GM18951 (cell line): ENCODE results near the gene TUBD1.
"Not testable (repeated sequence)": the region's sequence is repeated elsewhere in the genome, so short reads cannot be mapped to it uniquely, and the experiment has no call there.

Experiments used
- POLR2A ChIP-seq: IDR thresholded peaks from 4 replicates; pipeline ENCODE4 v1.6.1; 2011; ENCODE audit warnings: mild to moderate bottlenecking; ENCODE audit not compliant: insufficient read length, insufficient read depth; ENCODE audit errors: extremely low read depth
- in situ Hi-C: fragments of 300-500 bp; cut with MboI; formaldehyde crosslinking; loops from one replicate; pipeline ENCODE4 v1.12.0; 2022; ENCODE audit warnings: low sequenced_read_pairs, mixed read lengths, inconsistent platforms; ENCODE audit not compliant: unreplicated experiment

The TUBD1 gene, protein sequence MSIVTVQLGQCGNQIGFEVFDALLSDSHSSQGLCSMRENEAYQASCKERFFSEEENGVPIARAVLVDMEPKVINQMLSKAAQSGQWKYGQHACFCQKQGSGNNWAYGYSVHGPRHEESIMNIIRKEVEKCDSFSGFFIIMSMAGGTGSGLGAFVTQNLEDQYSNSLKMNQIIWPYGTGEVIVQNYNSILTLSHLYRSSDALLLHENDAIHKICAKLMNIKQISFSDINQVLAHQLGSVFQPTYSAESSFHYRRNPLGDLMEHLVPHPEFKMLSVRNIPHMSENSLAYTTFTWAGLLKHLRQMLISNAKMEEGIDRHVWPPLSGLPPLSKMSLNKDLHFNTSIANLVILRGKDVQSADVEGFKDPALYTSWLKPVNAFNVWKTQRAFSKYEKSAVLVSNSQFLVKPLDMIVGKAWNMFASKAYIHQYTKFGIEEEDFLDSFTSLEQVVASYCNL

GRCh38 chr17:59892924-59893675, at the start of gene TUBD1, which contains the start of gene RPS6KB1:
Gene TUBD1, minus strand, starts transcription at chr17:59892943. Its CDS starts 1,941 bp downstream, at chr17:59891002.
Gene RPS6KB1, plus strand, starts transcription at chr17:59893121. Its CDS starts 64 bp downstream, at chr17:59893185.
- peak; percentile 97 for TF ChIP-seq POLR2A
- in situ Hi-C loops, result no loop called here

- in situ Hi-C loops, result no loop called here
- TF ChIP-seq POLR2A, result no peak
Observed at GRCh38 chr17:59941131-59941530, 48.4 kb upstream of the TUBD1 start.

DNA sequence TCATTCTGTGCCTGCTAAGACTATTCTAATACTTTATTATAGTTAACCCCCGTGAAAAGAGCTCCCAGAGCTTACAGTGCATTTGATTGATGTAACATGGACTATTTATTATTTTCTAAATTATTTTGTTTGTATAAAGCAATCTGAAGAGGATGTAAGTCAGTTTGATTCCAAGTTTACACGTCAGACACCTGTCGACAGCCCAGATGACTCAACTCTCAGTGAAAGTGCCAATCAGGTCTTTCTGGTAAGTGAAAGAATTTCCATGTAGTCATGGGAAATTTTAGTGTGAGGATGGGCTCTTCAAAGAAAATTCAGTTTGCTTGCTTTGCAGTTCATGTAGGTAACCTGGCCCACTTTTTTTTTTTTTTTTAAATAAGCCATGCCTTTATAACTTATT, 48.0 kb upstream of the TUBD1 start:
- in situ Hi-C loops, result not testable (repeated sequence)

GRCh38 chr17:59933317-59933716, 40.6 kb upstream of the TUBD1 start:
- in situ Hi-C loops, result not testable (repeated sequence)

DNA sequence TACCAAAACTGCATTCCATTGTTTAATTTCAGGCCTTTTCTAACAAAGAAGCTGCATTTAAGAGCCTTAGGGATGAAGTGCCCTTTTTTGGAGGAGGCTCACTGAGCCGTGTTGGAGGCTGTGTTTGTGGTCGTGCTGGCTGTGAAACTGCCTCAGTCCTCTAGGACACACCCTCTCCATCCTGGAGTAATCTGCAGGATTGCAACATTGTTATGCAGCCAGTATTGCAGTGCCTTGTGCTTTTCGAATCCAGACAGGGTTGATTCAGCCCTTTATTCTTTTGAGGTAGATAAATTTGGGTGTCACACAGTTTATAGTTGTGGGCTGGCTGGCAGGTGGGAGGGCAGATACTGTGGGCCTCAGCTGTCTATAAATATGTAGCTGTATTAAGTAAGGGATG, 38.0 kb upstream of the TUBD1 start:
- in situ Hi-C loops, result not testable (repeated sequence)

GRCh38 chr17:59930121-59930520, 37.4 kb upstream of the TUBD1 start:
- in situ Hi-C loops, result not testable (repeated sequence)

GRCh38 chr17:59920637-59921036, 27.9 kb upstream of the TUBD1 start:
- in situ Hi-C loops, result not testable (repeated sequence)

DNA sequence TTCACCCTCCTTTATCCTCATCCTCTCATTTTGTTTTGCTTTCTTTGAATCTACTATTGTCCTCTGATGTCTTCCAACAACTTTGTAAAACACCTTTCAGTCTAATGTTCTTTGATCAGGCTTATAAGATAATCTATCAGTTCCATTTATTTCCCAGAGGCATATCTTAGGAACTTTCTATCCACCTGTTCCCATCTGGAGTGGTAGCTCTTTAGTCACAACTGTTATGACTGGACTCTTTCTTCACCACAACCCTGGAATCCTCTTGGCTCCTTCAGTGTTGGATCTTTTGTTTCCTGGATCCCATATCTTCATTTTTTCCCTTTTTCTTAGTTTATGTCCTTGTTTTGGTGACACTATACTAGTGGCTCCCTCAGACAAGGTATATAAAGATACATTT, 23.7 kb upstream of the TUBD1 start:
- in situ Hi-C loops, result no loop called here
- TF ChIP-seq POLR2A, result no peak

DNA sequence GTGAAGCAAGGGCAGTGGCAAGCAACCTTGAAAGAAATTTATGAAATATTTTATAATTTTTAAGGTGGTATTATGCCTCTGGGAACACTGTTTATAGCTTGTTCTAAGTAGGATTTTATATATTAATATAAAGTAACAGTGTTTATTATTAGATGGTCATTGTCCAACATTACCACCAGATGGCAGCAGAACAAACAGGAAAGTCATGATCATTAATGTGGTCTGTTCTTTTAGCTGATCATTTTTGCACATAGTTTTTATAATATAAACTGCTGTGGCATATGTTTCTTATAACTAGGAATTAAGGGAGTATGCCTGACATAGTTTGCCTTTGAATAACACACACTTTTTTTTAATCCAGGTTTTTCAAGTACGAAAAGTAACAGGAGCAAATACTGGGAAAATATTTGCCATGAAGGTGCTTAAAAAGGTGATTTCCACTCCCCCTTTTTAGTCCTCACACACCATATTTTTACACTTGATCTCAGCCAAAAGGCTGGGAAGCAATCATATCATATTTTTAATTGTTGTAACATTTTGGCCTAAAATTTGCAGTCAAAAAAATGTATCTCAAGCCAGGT, 21.6 kb upstream of the TUBD1 start:
- TF ChIP-seq POLR2A, result no peak
- in situ Hi-C loops, result no loop called here

DNA sequence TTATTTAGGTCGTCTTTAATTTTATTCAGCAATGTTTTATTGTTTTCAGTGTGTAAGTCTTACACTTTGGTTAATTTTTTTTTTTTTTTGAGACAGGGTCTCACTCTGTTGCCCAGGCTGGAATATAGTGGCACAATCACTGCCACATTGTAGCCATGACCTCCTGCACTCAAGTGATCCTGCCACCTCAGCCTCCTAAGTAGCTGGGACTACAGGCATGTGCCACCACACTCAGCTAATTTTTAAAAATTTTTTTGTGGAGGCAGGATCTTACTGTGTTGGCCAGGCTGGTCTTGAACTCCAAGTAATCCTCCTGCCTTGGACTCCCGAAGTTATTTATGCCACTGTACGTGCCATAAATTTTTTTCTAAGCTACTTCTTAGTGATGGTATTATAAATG, 14.7 kb upstream of the TUBD1 start:
- in situ Hi-C loops, result no loop called here
- no peak for TF ChIP-seq POLR2A

GRCh38 chr17:59903455-59903854, 10.7 kb upstream of the TUBD1 start:
- TF ChIP-seq POLR2A, result no peak
- in situ Hi-C loops, result no loop called here

DNA sequence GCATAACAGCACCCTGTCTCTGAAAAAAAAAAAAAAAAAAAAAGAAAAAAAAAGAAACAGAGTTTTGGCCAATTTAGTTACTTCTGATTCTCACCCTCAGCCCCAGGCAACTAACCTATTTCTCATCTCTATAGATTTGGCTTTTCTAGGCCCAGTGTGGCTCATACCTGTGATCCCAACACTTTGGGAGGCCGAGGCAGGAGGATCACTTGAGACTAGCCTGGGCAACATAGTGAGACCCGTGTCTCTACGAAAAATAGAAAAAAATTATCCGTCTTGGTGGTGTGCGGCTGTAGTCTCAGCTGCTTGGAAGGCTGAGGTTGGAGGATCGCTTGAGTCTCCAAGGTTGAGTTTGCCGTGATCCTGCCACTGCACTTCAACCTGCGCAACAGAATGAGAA, 8.9 kb upstream of the TUBD1 start:
- in situ Hi-C loops, result no loop called here
- TF ChIP-seq POLR2A, result no peak

DNA sequence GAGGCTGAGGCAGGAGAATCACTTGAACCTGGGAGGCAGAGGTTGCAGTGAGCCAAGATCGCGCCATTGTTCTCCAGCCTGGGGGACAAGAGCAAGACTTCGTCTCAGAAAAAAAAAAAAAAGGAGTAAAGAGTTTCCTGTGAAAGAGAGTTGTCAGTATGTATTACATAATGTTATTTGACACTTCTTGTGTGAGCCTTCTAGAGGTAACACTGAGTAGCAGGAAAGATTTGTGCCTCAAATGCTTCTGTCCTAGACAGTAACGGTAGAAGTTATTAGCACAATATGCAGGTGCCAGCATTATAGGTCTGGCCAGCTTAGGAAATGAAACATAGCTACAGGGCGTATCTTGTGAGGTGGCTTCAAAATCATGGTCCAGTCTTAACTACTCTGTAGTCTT, 6.4 kb upstream of the TUBD1 start:
- in situ Hi-C loops, result no loop called here
- TF ChIP-seq POLR2A, result no peak

- TF ChIP-seq POLR2A, result no peak
- in situ Hi-C loops, result no loop called here
Observed at GRCh38 chr17:59897090-59897489, 4.3 kb upstream of the TUBD1 start.
